ENCODE data around the gene HAND2.

The HAND2 gene

DNA sequence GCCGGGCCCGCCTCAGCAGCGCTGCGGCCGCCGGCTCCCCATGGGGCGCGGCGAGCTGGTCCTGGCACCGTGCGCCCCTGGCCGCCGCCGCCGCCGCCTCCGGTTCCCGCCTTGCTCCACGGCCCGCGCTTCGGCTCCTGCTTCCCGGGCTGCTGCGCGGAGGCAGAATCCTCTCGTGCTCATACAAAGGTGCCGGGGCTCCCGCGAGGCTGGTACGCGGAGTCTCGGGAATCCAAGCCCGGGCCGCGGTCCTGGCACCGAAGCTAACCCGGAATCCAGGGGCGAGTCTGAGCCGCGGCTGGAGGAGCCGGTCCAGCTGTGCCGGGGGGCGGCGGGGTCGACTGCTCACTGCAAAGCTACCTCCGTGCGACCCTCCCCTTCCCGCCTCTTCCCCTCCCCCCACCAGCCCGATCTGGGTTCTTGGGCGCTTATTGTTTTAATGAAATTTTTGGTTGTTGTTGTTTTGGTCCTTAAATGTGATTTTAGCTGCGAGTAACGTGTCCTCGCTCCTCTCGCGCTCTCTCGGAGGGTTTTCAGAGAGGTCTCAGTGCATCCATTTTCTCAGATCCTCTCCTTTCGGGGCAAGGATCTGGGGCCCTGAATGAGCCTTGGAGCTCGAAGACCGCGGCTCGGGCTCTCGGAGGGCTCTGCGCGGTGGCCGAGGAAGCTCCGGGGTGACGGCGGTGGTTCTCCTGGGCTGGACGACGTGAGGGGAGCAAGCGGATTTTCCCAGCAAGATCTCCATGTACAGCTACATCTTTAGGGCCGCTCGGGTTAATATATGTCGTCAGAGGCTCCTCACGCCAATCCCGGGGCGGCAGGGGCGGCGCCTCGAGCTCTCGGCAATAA is at the start of gene HAND2:
Gene HAND2 (minus strand): TSS at position 753 of the 849 bp plus-strand sequence. CDS start 940 bp downstream, outside the sequence.
- DNase-seq = no peak

DNA sequence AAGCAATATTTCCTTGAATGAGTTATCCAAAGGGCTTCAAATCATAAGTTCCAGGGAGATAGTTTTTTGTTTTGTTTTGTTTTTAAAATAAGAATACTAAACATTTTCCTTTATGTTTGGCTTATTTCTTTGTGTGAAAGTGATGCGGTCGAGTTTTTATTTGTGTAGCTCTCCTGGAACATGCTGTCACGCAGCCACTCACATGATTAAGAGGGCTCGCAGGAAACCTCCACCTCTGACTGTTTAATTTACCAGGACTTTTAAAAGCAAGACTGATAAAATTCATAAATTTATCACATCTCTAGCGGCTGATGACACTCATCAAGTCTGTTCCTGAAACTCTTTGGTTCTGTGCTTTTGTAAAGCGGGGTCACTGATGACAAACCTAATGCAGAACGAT is 48.9 kb upstream of the HAND2 start:
- DNase-seq = no peak

DNA sequence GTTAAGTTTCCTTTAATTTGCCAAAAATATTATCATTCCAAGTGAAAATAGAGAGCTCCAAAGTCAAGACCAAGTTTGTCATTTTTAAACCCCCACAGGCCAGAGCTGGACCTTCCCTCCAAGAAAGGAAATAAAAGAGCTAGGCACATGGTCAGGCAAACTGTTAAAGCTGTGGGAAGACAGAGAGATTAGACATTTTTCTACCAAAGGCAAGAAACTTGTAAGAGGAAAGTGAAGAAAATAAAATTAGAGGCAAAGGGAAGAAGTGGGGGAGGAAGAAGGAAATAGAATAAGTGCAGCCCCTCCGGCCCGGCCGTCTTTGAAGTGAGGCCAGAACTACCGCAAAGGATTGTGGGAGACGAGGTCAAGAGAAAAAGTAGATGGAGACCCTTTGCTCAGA is 47.9 kb upstream of the HAND2 start:
- DNase-seq = no peak

DNA sequence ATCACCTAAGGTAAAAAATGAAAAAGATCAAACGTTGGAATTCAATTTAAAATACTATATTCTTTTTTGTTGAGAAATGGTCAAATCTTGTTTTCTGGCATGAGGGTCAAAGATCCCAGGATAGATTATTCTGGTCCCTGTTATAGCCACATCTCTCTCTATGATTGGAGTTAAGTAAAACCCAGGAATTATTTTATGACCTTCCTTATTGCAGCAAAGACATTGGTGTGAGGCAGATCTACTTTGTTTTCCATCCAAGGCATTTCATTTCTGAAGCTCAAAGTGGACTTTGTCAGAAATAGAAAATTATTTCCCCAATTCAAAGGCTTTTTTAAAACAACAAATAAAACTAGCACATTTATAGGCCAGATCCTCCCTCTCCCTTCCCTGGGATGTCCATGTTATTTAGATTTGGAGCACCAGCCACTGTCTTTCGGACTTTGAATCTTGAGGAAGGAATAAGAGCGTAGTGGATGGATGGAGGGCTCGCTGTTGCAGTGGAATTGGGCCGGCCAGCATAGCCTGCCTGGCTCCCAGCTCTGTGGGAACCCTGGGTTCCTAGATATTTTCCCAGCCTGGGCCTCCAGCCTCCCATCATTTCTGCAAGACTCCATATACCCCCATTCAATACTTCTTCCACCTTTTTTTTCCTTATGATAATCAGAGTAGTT is 45.6 kb upstream of the HAND2 start:
- no peak for DNase-seq

DNA sequence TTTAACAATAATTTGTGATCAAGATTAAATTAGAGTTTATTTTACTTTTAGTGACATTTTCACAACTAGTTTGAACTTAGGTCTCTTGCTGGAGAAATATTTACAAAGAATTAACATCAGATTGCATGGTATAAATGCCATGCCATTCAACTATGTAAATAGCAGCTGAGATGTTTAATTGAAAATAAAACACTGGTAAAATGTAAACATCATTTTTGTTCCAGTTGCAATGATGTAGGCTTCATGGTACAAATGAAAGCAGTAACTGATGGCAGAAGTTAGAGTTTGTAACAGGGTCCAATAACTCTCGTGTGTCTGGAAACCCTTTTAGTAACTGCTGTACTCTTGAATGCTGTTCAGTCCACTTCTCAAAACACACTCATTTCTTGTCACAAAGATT is 43.7 kb upstream of the HAND2 start:
- DNase-seq = no peak

DNA sequence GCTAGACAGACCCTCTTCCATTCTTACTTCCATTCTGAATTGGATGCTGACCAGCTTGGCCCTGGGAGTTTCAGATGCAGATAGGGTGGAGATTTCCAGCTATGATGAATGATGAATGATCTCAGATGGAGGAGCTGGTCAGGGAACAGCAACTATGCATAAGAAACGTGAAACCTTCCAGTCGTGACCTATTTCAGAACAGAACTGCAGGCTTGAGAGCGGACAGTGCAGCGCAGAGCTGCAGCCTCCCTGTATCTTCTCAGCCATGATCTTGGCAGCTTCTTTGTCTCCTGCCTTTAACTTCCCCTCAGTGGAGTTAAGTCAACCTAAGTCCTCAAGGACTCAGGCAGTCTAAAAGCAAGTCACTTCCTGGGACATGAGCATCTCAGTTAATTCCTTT is 43.3 kb upstream of the HAND2 start:
- DNase-seq = no peak

DNA sequence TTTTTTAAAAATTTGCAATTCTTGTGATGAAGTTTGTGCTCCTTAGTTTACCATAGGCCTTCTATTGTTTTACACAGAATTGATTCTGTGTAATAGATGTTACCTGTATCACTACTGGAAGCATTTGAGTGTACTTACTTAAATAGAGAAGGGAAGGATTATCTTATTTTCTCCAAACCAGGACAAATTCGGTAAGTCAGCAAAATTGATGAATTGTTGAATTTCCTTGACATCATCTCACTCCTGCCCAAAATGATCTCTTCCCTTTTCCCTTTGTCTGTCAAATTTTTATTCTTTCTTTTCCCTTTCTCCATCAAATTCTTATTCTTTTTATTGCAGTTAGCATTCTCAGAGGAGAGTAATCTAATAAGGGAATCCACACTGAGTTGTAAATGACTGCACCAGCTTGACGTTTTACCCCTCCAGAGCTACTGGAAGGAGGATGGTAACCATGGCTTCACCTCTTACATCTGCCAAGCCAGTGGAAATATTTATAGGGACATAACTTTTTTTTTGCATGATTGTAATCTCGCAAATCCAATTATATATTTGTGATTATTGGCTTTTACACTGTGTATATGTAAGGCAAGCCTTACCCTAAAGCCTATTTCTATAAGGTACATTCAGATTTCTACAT is 42.6 kb upstream of the HAND2 start:
- DNase-seq = no peak

DNA sequence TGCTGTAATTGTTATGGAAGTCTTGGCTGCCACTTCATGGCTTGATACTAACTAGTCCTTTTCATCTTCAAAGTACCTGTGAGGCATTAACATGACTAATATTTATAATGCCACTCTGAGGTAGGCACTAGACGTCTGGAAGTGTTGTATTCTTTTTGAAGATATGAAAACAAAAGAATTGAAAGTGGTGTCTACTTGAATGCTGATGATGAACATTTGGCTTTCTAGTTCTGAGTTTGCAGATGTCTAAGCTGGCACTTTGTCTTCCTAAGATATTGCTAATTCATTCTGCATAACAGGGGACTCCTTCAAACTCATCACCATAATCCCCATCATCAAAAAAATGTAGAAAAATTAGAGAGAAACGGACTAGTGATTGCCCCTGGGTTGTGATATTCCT is 41.6 kb upstream of the HAND2 start:
- DNase-seq = no peak

DNA sequence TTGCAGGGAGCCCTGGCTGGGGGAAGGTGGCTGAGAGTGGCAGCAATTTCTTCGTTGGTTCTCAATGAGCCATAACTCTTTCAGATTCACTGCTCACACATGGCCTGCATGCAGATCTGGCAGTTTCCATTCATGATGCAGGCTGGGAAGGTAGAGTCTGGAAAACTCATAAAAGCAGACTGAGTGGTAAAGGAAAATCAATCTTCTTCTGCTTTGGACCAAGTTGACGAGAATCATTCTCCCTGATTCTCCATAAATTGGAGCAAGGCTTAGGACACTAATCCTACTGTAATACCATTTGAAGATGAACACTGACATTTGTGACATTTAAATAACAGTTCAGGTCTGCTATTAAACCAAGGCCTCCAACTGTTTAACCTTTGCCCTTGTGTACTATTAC is 35.3 kb upstream of the HAND2 start:
- no peak for DNase-seq

DNA sequence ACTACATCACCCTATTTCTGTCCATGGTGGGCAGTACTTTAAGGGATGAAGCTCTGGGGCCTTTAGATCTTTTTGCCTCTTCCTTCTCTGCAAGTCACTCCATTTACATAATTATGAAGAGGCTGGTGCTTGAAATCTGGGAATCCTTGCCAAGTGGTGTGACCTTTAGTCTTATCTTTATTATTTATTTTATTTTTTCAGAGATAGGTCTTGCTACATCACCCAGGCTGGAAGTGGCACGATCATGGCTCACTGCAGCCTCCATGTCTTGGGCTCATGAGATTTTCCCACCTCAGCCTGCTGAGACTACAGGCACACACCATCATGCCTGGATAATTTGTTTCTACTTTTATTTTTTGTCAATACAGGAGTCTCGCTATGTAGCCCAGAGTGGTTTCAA is 34.4 kb upstream of the HAND2 start:
- no peak for DNase-seq

DNA sequence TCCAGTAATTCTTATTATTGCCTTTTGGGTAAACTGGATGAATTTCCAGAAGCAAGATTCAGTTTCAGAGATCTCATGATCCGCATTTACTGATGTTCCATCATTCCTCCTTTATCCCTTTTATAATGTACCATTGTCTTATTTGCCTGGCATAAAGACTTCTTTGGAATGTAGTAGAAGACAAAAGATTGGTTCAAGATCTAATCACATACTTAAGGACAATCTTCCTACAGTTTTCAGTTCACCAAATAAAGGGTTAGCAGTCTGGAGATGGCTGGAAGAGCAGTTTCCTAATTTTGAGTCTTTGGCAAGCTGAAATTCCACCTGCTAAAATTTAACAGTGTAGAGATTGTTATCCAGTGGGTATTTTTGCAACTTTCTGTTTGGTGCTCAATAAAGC is 30.9 kb upstream of the HAND2 start:
- DNase-seq = no peak

DNA sequence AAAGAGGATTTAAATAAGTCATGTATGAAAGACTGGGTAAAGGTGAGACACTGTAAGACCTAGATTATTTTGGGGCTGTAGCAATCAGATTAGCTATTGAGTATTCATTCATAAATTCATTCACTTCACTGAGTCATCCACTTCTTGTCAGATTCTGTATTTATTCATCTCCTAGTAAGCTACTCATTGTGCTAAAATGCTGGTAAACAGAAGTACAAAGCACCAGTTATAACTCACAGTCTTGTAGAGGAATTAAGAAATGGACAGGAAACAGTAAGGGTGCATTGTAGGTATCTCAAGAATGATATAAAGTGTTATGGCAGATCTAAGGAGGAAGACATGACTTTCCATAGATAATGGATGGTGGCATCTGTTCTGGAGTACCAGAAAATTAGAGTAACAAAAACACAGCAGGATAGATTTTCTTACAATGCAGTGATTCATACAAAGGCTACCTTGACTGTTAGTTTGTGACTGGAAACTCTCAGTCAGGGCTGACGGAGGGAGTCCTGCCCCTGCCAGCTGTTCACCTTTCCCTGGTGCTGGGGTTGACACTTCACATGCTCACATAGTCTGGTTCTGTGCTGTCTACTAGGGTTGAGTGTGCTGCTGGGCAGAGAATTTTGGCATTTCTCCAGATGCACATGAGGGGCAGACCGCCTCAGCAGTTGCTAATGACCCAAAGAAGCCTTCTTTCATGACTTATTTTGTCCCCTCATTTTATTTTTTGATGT is 26.5 kb upstream of the HAND2 start:
- DNase-seq = no peak

DNA sequence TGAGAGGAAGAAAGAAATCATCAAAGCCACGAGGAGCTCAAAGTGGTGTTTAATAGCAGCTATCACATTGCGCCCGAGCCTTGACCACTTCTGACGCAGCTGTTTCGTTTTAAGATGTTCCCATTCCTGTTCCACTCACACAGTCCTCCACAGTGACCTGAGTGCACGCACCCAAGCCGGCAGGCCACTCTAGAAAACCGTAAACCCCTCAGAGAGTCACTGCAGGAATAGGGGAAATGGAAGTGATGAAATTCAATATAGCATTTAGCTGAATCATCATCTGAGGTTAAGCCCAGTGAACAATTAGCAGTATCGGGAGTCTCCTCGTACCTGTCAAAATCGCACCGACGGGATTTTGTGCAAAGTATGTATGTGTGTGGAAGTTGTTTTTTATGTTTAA is 17.9 kb upstream of the HAND2 start:
- DNase-seq = no peak

DNA sequence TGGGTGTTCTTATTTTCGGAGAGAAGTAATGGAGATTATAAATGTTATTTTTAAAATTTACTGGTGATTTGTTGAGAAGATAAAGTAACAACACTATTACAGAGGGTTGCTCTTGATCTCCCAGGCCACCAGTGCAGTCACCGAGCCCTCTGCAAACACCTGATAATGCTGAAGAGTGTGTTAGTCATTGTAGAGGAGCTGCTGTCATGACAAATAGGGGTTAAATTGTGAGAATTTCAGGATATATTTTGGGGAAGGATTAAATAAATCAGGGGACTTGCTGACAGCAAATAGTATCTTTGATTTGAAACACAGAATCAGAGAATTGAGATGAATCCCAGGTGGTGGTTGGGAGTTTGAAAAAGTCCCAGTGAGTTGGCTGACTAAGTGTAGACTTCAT is 16.7 kb upstream of the HAND2 start:
- DNase-seq = no peak

DNA sequence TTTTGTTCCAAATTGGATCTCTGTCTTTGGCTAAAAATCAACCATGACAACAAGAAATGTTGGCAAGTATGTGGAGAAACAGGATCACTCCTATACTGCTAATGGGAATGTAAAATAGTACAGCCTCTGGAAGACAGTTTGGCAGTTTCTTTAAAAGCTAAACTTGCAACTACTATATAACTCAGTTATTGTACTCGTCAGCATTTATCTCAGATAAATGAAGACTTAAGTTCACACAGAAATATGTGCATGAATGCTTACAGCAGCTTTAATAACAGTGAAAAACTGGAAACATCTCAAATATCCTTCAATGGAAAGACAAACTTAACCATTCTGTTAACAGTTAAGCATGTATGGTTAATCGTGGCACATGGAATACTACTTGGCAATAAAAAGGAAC is 15.4 kb upstream of the HAND2 start:
- DNase-seq = no peak

DNA sequence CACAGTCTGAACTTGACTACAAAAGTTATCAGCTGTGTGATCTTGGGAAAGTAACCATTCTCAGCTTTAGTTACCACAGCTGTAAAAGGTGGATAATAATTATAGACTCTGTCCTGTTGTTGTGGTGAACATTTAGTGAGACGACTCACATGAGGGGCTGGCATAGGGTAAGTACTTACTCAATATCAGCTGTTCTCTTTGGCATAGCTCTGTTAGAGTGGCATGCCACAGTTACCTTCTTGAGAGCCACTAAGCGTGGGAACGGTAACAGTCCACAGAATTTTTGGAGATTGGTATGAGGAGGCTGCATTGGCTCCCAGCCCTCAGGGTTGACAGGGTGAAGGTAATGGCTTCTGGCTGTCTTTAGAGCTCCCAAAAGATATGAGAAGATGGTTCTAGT is 13.2 kb upstream of the HAND2 start:
- no peak for DNase-seq

DNA sequence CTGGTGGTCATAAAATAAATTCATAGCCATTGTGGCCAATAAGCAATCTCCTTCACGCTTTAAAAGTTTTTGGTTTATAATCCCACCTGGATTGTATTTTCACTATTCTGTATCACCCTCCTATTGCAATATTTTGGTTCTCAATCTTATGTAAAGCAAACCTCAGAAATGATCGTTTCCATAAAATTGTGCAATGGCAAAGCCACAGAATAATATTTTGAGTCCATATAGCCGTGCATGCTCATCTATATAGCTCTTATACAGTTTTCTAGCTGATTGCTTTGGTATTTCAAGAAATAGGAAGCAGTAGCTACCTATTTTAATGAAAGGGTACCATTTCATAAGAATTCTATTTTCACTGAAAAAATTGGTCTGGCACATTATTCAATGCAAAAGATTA is 10.0 kb upstream of the HAND2 start:
- DNase-seq = no peak

DNA sequence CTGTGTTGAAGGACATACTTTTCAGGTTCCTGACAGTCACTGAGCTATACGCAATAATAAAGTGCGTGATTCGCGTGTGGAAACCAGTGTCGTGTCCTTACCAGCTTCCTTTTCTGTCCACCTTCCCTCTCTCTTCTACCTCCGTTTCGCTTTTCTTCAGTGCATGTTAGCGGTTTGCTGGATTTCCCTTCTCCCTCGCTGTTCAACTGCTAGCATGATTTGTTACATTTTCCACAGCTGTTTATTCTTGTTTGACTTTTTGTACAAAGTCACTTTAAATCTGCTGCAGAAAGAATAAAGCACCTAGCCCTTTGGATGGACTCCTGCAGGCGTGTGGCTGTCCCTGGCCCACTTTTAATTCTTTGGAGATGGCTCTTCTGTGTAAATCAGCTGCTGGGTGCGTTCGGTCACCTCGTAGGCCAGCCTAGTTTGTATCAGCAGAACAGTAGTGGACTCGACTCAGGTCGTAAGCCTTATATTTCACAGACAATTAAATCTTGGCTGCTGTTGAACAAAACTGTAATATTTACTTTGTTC is 8.9 kb upstream of the HAND2 start:
- no peak for DNase-seq

DNA sequence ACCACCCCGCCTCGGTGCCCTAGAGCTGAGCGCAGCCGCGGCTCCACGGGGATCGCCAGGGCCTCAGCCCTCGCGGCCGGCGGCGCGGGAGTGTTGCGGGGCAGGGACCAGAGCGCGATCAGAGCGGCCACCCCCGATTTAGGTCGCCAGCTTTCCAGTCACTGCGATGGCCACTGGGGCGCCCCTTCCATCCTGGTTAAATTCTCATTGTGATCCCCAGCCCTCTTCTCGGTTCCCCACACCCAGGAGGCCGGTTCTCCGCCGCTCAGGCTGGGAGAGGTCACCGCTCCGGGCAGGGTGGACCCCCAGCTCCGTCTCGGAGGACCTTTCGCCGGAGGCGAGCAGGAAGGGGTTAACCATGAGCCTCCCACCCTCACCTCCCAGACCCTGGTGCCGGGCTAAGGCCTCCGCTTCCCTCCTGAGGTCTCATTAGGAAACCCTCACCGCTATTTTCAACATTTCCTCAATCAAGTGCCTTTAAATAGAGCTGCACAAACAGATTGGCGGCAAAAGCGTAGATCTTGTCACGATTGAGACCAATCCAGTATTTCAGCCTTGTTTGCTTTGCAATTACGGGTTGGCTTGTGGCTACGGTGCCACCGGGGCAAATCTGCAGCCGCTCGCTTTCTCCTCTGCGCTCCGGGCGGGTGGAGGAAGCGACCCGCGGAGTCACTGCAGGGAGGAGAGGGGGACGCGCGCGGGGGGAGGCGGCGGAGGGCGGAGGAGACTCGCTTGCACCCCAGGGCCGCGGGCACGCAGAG is 8.3 kb upstream of the HAND2 start:
- DNase-seq = peak; percentile 46

DNA sequence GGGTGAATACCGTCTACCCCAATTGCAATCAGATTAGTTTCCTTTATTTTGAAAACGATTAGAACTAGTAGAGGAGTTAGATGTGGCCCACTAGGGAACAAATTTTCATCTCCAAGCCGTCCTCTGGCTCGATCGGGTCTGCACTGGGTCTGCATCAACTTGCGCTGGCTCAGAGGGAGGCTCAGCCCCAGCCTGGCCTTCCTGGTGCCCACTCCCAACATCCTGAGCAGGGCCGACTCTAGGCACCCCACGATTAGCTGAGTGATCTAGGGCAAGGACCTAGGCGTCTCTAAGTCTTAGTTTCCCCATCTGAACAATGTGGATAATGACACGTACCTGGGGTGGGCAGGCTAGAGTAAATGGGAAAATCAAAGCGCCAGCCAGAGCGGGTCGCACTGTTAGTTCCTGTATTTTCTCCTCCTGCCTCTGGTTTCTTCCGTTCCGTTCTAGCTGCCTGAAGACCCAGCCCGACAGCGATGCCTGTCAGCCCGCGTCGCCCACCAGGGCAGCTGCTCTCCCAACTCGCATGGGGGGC is 7.7 kb upstream of the HAND2 start:
- no peak for DNase-seq

DNA sequence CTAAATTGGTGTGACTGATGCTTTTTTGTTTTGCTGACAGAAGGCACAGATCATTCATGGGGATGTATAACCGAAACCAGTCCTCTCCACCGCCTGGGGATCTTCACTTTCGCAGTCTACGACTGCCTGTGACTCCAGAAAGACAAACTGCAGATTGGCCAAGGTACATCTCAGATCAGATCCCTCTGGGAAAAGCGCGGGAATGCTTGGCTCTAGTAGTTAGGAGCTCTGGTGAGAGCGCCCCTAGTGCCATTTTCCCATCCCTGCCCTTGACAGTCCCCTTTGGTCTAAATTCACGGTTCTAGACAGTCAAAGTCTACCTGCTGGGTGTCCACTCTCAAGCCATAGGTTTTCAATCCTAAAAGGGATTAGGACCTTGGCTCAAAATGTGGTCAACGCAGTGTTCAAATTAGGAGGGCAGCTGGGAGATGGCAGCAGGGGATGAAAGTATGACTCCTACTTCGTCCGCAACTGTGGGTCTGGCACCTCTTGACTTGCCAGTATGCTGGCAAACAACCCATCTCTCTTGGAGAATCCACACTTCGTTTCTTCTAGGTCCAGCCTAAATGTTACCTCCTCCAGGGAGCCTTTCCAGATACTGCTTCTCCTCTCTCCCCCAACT is 6.9 kb upstream of the HAND2 start:
- no peak for DNase-seq

DNA sequence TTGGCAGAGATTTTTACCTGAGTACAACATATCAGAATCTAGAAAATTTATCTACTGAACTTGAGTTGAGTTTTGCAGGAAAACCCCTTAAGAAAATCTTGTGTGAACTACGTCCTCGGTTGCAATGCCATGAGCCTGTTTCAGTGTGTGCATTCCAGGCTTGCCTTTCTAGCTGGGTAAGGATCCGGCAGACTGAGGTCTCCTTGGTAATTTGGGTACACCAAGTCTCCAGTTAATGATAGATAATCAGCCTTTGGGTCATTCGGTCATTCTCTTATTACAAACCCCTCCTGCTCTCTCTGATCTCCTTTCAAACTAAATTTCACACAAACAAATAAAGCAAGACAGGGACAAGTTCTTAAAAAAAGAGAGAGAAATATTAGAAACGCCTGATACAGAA is 5.9 kb upstream of the HAND2 start:
- no peak for DNase-seq
